ENCODE measurements around the gene PTPRU.

DNA sequence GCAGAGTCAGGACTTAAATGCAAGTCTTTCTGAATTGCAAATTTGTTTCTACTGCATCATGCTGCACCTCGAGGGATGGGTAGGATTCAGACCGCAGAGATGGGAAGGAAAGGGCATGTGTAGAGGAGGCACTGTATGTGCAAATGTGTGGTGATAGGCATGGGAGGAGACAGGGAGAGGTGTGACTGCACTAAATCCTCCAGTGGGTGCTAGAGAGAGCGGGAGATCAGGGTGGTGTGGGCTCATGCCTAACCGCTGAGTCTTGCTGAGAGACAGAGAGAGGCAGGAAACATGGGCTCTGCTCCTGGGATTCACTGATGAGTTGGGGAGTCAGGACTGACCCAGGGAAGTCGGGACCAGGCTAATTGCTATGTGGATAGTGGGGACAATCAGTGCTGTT, 61.1 kb downstream of the PTPRU start:
- no peak for TF ChIP-seq YY1 (IDR thresholded peaks at IDR 0.05; ENCODE audit: insufficient read depth, insufficient read length)
- TF ChIP-seq SUZ12 (IDR thresholded peaks at IDR 0.05; ENCODE audit: extremely low read depth, insufficient read depth, insufficient read length): no peak
